HuH-7.5 (cell line): ENCODE results near the gene SOX10.
"Not testable (repeated sequence)": the region's sequence is repeated elsewhere in the genome, so short reads cannot be mapped to it uniquely, and the experiment has no call there.

Source experiments
- DNase-seq: peaks from one replicate; pipeline ENCODE4 v3.0.0; 2011; ENCODE audit warnings: low spot score

Gene SOX10

GRCh38 chr22:37985751-37986281, 1.5 kb upstream of the SOX10 start:
- no peak for DNase-seq

- no peak for DNase-seq
Observed at GRCh38 chr22:37985050-37985585, 763 bp upstream of the SOX10 start.

- DNase-seq: no peak
Observed at GRCh38 chr22:37982938-37983859, 1.2 kb downstream of the SOX10 start.

DNA sequence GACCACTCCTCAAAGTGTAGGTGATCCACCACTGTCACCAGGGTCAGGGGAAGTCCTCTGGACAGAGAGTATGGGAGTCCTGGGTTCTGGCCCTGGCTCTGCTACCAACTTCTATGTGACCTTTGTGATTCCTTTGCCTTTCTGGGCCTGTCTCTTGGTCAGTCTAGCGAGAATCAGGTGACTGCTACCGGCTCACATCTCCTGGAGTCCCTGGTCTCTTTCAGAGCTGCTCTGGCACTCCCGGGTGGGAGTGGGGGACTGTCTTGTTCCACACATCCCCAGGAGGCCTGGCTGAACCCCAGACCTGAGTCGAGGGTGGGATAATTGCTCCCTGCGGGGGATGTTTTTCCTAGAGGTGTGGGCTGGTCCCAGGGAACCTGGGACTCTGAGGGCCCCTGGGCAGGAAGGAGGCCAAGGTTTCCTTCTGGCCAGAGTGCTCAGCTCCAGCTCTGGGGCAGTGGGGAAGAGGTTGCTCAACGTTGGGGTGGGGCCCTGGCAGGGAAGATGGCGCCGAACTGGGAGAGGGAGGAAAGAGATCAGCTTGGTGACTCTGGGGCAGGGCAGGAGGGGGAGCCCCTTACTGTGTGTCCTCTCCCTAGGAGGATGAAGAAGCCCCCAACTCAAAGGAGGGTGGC, 2.1 kb downstream of the SOX10 start:
- peak; percentile 22 for DNase-seq

- peak; percentile 19 for DNase-seq
Observed at GRCh38 chr22:37981282-37982011, 2.9 kb downstream of the SOX10 start.

- peak; percentile 13 for DNase-seq
Observed at GRCh38 chr22:37979782-37980181, 4.6 kb downstream of the SOX10 start.

DNA sequence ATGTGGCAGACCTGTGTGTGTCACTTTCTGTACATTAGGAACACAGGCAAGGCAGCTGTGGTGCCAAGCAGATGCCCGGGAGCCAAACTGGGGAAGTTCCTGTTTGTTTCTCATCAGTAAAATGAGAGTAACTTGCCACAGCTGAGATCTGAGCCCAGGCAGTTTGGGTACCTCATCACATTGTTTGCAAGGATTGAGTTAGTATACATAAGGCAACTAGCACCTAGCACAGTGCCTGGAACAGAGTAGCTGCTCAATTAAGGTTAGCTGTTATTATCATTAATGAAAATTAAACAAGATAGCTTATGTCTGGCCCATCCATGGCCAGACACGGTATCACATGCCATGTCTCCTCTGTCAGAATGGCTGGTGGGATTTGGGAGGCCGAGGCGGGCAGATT, 7.8 kb downstream of the SOX10 start:
- no peak for DNase-seq

GRCh38 chr22:37976022-37976421, 8.3 kb downstream of the SOX10 start:
- DNase-seq: not testable (repeated sequence)

DNA sequence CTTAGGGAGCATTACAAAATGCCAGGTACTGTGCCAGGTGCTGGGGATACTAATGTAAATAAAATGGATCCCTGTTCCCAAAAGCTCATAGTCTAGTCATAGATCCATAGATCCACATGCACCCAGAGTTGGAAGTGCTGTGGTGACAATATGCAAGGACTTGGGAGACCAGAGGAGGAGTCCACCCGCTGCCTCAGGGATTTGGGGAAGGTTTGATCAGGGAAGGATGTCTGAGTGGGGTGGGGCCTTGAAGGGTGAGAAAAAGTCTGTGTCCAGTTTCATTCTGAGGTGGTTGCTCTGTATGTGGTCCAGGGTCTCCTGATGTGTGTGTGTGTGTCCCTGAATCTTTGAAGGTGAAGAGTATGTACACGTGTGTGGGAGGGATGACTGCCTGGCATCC, 9.2 kb downstream of the SOX10 start:
- no peak for DNase-seq

- DNase-seq: peak; percentile 3
Observed at GRCh38 chr22:37973271-37974170, 10.8 kb downstream of the SOX10 start.

DNA sequence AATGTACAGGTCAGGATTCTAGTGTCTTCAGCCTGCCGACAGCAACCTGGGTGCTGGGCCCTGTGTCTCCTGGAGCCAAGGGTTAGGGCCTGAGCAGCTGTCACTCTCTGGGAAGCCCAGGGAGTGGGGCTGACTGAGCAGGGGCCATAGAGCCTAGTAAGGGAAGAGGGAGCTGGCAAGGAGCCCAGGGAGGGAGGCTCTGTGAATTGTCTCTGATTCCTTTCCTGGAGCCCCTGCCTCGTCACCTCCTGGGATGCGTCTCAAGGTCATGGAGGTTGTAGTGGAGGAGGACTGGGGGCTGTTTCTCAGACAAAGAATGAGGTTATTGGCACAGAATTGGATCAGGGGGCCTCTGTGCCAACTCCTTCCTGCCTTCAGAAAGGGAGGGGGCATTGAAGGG, 11.8 kb downstream of the SOX10 start:
- DNase-seq: peak; percentile 10

DNA sequence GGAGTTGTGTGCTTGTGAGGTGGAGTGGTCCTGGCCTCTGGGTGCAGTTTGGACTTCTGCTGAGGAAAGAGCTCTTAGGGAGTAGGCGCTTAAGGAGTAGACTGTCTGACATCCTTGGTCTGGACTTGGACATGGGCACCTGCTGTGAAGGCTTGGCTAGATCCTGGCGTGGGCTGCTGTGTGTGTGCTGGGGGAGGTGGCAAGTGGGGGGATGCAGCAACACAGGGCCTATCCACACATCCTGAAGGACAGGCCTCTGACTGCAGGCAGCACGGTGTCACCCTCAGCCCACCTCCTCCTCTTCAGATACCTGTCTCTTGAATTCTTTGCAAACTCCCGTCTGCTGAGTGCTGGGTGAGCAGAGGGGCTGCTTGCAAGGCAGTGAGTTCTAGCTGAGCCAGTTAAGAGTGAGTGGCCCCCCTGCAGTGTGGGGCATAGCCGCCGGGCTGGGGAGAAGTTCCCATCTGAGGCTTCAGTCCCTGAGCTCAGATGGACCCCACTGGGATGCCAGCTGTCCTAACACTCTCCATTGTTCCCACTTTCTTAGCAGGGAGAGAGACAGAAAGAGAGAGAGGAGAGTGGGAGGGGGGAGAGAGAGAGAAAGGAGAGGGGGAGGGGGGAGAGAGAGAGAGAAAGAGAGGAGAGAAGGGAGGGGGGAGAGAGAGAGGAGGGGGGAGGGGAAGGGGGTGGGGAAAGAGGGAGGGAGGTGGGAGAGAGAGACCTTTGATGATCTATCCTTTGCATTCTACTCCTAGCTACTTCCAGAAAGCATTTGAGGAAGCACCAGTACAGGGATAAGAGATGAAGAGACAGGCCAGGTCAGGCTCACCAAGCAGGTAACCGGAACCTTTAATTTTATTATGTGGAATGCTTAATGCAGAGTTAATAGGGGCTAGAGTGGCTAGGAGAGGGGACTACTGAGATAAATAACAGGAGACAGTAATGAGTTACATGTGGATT, 12.6 kb downstream of the SOX10 start:
- DNase-seq: peak; percentile 4

DNA sequence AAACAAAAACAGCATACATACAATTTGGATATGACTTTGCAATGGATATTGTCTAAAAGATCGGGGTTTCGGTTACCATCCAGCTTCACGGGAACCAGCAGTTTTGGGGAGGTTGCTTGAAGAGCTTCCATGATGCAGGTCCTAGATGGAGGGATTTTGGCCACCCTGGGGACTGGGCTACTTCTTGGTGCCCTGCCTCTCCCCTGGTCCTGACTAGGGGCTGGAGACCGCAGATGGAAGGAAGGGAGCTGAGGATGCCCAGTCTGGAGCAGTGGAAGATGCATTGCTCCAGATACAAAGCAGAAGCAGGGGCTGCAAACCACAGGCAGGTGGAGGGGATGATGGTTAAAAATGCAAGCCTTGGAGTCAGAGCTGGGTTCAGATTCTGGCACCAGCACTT, 13.5 kb downstream of the SOX10 start:
- DNase-seq: peak; percentile 7

- peak; percentile 3 for DNase-seq
Observed at GRCh38 chr22:37968452-37969251, 15.7 kb downstream of the SOX10 start.

- no peak for DNase-seq
Observed at GRCh38 chr22:37967637-37968451, 16.5 kb downstream of the SOX10 start.

GRCh38 chr22:37967147-37967546, 17.2 kb downstream of the SOX10 start:
- no peak for DNase-seq

DNA sequence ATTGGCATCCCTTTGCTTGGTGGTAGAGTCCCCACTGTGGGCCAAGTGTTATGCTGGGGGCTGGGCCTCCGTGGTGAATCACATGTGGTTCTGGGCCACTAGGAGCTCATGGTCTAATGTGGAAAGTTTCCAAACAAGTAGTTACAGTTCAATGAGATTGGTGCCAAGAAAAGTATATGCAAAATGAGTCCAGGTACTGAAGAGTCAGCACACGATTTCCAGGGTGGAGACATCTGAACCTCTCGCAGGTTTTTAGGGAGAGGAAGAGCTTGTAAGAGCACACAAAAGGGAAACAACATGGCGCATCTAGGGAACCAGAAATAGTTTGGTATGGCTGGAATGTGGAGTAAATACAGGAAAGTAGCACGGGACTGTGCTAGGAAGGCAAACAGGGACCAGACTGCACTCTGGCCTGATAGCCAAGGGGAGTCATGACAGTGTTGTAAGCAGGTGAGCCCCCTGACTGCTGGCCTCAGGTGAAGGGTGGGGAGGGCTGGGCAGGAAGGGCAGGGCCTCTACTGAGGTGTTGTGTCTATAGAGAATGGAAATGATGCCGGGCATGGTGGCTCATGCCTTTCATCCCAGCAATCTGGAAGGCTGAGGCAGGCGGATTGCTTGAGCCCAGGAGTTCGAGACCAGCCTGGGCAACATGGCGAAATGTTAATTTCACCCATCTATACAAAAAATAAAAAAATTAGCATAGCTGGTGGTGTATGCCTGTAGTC, 18.3 kb downstream of the SOX10 start:
- no peak for DNase-seq

GRCh38 chr22:37961062-37961461, 23.3 kb downstream of the SOX10 start:
- DNase-seq: no peak
